ENCODE results near the gene OLFM4. TPM values are rescaled to one million over a fixed set of nuclear protein-coding genes. Genes with fewer than 3 reads are reported as not detected.

OLFM4 gene
- total RNA-seq, 1 donor from 2014 or later = not detected

DNA sequence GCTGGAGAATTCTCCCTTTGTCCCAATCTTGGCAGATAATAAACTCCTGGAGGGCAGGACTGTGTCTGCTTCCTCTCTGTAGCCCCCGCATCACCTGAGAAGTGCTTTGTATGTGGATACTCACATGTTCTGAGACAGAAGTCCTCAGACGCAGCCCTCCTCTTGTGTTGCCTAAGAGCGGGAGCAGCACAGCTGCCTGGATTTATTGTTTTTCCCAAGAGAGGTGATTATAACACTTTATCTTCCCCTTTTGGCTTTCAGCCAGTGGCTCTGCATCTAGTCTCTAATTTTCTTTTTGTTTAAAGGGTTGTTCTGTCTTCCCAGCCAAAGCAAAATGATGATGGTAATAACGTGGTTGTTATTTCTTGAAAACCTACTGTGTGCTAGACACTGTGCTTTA lies 36.1 kb downstream of the OLFM4 start:
- no peak for DNase-seq (ENCODE audit: low read depth, low spot score)

DNA sequence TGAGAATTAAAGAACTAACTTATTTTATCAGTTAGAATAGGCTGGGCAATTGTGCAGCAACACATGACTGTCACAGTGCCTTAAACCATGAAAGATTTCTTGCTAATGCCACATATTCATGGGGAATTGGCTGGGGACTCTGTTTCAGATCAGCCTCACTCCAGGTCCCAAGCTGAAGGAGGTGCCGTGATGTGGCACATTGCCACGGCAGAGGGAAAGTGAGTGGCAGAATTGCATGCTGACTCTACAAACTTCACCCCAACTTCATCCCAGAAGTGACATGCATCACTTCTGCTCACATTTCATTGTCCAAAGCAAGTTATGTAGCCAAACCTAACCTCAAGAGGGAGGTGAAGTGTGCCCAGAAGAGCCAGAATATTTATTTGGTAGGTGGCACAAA lies 37.8 kb downstream of the OLFM4 start:
- no peak for DNase-seq (ENCODE audit: low read depth, low spot score)

DNA sequence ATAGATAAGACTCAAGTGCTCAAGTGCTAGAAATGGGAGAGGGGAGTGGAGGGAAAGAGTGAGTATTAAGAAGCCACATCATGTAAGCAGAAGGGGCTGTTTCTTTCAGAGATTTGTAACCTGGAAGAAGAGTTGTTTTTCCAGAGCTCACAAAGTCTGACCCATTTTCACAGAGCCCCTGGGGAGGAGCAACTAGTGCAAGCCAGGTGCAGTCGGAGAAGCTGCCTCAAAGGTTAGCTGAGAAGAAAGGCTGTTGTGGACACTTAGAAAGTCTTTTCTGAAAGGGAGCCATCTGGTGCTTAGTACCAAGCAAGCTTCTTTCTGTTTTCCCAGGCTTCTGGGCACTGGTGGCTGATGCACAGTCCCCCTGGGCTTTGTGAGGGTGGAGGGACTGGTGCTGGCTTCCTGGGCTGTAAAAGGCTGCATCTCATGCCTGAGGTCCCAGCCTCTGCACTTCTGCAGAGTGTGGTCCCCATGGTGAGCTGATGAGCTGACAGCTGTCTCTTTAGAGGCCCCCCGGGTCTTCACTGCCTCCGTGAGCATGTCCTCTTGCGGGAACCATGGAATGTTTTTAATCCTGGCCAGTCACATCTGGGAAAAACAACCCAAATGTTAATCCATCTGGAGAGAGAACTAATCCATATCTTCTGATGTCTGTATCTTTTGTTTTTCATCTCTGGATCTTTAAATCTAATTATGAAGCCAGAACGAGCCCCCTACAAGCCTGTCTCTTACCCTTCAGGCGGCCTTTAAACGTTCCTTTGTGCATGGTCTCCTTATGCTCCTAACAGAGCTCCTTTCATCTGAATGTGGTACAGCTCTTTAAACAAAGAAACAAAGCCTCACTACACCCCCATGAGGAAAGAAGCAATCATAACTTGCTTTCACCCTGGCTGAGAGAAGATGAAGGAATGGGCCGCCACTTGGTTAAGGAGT lies 40.2 kb downstream of the OLFM4 start:
- no peak for DNase-seq (ENCODE audit: low read depth, low spot score)

DNA sequence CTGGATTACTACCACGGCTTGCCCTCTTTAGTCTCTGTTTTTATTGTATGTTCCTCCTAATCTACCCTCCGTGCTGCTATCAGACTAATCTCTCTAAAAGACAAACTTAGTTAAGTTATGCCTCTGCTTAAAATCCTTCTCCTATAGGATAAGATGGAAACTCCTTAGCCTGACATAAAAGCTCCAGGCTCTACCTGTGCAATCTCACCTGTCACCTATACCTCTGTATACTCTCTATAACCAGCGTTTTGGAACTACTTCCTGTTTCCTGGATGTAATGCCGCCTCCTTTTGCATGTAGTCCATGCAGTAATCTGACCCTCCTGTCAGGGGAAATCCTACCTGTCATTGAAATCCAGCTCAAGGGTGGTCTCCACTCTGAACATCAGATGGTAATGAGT lies 41.2 kb downstream of the OLFM4 start:
- DNase-seq (ENCODE audit: low read depth, low spot score) = no peak

DNA sequence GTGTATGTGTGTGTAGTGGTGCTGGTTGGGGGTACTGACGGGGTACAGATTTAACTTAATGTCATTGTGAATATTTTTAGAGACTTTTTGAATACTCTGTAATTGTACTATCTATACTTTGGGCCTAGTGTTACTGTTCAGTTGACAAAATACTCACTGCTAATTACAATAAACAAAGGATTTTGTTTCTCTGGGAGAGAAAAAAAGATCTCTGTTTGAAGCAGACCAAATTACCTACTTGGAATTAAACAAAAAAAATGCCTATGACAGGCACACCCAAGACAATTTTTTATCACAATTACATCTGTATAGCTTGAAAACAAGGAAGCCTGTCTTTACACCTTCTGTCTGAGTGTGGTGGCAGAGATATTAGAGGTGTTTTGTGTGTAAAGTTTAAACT lies 45.1 kb downstream of the OLFM4 start:
- no peak for DNase-seq (ENCODE audit: low read depth, low spot score)

DNA sequence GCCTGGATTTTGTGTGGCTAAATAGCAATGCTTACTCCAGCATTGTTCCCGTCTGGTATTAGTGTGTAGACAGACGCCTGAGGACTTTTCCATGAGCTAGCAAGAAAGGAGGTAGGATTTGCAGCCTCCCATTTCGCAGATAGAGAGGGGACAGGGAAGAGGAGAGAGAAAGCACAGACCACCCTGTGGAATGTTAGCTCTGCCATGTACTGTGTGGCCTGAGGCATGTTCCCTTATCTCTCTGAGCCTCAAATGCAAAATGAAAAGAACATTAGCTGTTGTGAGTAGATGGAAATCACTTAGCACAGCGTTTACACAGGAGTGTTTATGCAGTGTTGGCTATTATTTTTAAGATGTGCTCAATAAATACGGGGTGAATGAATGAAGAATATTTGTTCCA lies 45.5 kb downstream of the OLFM4 start:
- no peak for DNase-seq (ENCODE audit: low read depth, low spot score)

DNA sequence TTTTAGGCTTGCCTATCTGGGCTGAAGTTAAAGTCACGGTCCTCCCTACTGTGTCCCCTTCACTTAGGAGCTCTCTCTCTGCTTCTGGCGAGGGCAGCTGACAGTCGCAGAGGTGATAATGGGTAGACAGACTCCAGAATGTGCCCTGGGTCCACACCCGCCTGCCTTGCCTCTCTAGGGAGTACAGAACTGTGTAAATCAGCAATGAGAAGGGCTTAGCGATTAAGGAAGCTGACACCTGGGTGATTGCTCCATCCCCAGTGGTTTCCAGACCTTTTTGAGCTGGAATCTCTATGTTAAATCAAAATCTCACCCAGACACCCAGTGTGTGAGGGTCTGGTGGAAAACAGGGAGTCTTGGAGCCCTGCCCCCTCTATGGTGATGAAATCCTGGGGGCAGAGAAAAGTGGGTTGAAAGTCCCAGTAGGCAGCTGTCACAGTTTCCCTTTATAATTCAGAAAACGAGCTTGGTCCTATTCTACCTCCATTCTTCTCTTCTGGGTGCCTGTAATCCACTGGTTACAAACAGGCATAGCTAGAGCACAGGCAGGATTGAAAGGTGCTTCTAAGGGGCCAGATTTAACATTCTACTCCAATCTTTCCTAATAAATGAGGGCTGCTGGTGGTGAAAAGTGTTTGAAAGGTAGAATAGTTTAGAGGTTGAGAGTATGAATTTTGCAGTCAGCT lies 46.9 kb downstream of the OLFM4 start:
- DNase-seq (ENCODE audit: low read depth, low spot score) = no peak

DNA sequence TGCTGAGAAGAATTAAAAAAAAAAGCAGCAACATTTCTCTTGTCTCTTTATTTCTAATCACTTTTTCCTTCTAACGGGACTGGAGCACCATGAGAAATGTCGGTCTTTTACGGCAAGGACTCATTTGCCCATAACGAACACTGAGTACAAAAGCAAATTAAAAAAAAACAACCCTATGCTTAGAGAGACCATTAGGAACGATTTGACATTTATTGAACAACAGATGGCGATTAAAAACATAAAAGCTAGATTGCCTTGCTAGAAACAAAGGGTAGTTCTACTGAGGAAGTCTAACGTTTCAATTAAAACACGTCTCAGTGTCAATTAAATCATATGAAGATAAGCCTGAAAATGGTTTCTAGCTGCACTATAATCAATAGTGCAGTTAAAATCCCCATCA lies 51.1 kb downstream of the OLFM4 start:
- no peak for DNase-seq (ENCODE audit: low read depth, low spot score)

DNA sequence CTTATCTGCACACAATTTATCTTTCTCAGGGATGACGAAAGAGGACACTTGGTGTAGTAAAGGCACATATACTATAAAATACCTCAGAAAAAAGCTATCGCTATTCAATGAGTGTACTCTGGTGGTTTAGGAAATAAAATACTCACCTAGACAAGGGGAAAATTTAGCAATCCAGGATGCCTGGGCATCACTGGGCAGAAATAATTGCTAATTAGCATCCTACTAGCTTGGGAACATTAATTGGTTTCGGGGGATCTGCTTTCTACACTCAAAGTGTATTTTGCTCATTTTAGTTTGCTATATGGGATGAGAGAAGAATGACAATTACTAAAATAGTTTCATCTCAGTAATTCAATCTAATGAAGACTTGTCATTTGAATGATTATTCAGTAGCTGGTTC lies 60.3 kb downstream of the OLFM4 start:
- no peak for DNase-seq (ENCODE audit: low read depth, low spot score)

DNA sequence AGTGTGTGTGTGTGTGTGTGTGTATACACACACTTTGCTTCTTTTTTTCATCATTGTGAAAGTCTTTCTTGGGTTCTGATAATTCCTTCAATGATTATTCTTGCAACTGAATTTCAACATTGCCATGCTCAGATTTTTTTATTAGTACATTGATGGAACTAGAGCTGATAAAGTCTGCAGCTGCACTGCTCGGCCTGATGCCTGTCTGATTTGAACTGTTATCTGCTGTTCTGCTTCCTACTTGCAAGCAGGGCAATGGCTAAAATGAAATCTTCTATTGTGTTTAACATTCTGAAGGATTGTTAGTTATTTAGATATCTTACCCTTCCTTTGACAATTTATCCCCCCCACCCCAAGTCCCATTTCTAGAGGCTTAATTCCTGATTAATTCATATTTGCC lies 61.3 kb downstream of the OLFM4 start:
- DNase-seq (ENCODE audit: low read depth, low spot score) = no peak

DNA sequence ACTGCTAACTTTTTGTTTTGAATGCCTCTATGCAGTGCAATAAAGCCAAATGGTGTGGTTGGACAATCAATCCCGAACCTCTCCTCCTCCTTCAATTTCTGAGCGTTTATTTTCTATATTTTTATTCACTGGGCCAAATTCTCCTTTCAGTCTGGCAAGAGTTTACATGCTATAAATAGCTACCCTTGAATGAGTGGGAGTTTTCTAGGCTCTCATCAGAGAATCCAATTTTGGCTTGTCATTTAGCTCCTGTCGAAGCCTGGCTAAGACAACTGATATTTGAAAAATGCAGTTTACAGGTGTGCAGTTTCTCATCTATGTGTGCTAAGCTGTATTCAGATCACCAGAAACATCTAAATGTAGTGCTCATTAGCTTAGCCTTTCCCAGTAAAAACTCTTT lies 61.8 kb downstream of the OLFM4 start:
- DNase-seq (ENCODE audit: low read depth, low spot score) = no peak

DNA sequence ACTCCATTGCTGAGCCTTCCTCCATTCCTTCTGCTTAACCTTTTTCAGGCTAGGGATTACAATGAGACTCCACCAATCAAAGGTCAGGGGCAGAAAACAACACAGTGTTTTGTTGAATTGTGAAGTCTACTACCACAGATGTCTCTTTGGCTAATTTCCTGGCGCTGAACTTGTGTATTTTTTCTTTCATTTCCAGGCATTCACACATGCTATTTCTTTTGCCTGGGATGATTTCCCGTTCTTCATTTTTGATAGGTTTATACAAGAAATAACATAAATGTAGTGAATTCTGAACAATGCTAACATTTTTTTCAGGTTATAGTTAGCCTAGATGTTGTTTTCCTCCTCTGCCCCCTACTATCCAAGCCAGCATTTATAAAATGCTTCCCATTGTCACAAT lies 64.3 kb downstream of the OLFM4 start:
- DNase-seq (ENCODE audit: low read depth, low spot score) = no peak

DNA sequence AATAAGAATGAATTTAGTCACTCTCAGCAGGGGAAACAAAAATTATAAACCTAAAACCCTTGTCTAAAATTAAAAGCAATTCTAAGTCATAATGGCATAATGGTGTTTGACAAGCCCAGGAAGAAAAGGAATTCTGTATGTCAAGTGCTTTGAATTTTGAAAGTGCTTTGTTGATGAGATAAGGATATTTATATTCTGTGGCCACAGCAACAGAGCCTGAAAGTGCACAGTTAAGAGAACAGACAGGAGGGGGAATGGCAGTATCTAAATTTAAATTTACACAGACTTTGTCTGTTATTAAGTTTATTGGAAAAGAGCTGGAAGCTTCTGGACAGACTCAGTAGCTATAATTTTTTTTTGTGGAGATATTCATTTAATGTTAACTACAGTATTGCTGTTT lies 69.8 kb downstream of the OLFM4 start:
- no peak for DNase-seq (ENCODE audit: low read depth, low spot score)

DNA sequence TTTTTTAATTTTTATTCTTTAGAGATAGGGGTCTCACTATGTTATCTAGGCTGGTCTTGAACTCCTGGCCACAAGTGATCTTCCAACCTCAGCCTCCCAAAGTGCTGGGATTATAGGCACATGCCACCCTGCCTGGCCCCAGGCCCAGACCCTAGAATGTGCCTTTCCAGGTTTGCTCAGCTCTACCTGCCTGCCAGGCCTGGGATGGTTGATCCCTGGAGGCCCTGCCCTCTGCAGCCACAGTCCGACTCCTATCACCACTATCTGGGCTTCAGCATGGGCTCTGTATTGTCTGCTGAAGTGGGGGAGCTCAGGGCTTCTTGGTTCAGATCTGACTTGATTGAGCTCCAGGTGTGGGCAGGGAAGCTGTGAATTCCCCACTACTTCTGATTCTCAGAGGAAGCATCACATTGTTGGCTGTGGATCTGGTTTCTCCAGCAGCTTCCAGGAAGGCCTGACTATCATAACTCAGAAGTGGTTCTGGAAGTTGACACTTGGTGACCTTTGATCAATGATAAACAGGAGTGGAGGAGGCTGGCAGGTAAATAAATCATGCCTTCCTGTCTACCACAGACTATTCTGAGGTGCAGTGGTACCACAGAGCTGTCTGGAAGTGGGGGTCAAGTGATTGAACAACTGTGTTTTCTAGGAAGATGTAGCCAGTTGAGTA lies 71.9 kb downstream of the OLFM4 start:
- no peak for DNase-seq (ENCODE audit: low read depth, low spot score)

Other genes with a start within 250 kb of the OLFM4 start
- not detected in 2 replicates for gene PCDH8, start 180.2 kb upstream of the OLFM4 start, total RNA-seq